GM12878 (cell line): ENCODE results near the gene PRDM2. TPM values are rescaled to one million over a fixed set of nuclear protein-coding genes. Genes with fewer than 3 reads are reported as not detected.

Experiments used
- ATAC-seq: fragments of 200-7000 bp; cut with Tn5 transposase; 3 replicates; pipeline ENCODE4 v1.9.1; 2020; ENCODE audit warnings: mild to moderate bottlenecking, moderate library complexity
- BruUV-seq: library from RNA; stranded (reverse); fragments of 400-500 nt; replicated peaks from 2 replicates; lab custom pipeline; 2021; lab: Mats Ljungman, UMichigan
- CTCF ChIA-PET: fragments of 300-600 bp; sonication (Branson Sonifier 250); formaldehyde crosslinking; extraction: SDS; loops from one replicate; lab custom pipeline; 2021; ENCODE audit warnings: inconsistent platforms; lab: Yijun Ruan, JAX
- POLR2A ChIA-PET: fragments of 350-600 bp; formaldehyde crosslinking; extraction: SDS; loops from one replicate; lab custom pipeline; 2021; ENCODE audit warnings: inconsistent platforms; lab: Charles Lee
- RAD21 ChIA-PET: fragments of 300-600 bp; sonication (Branson Sonifier 250); formaldehyde crosslinking; loops from one replicate; lab custom pipeline; 2023; ENCODE audit warnings: antibody characterized with exemption; ENCODE audit not compliant: unreplicated experiment; lab: Charles Lee
- SMC1A ChIA-PET: fragments of 300-600 bp; sonication (Branson Sonifier 250); formaldehyde crosslinking; loops from one replicate; lab custom pipeline; 2023; ENCODE audit not compliant: unreplicated experiment, uncharacterized antibody; lab: Charles Lee
- DNase-seq: peaks from one replicate; pipeline ENCODE4 v3.0.0-alpha.2; 2011; ENCODE audit warnings: low read depth, low spot score
- FAIRE-seq: peaks from 3 replicates; lab custom pipeline; 2011; peaks lifted over from hg19 to GRCh38; lab: Jason Lieb, UNC
- H2AFZ ChIP-seq: 2 replicates; pipeline ENCODE4 v1.6.0; 2011; ENCODE audit warnings: low read depth, low read length, control low read depth; ENCODE audit not compliant: control insufficient read depth
- H3K27ac ChIP-seq: 2 replicates; pipeline ENCODE4 v1.5.1; 2011; ENCODE audit warnings: control low read depth; ENCODE audit not compliant: control insufficient read depth, insufficient read depth
- H3K27me3 ChIP-seq, 2 experiments: replicated peaks in 1 of 2; 2 replicates each; pipeline versions ENCODE4 v1.6.0 to v1.6.1; 2011; ENCODE audit warnings: low read length in 1 of 2; ENCODE audit not compliant: control insufficient read depth in 2 of 2, insufficient read depth in 2 of 2
- H3K36me3 ChIP-seq, 2 experiments: 2 replicates each; pipeline ENCODE4 v1.5.1; 2011; ENCODE audit warnings: low read length in 1 of 2; ENCODE audit not compliant: control insufficient read depth in 2 of 2, insufficient read depth in 2 of 2
- H3K4me1 ChIP-seq: 2 replicates; pipeline ENCODE4 v1.6.1; 2011; ENCODE audit warnings: mild to moderate bottlenecking, low read length, moderate library complexity, mixed read lengths; ENCODE audit not compliant: control insufficient read depth, insufficient read depth
- H3K4me2 ChIP-seq: 2 replicates; pipeline ENCODE4 v1.6.0; 2011; ENCODE audit warnings: control low read depth; ENCODE audit not compliant: control insufficient read depth, insufficient read depth
- H3K4me3 ChIP-seq: fragments of 200-600 bp; sonication (generic); 2 replicates; pipeline ENCODE4 v1.5.1; 2016
- H3K79me2 ChIP-seq: 2 replicates; pipeline ENCODE4 v1.6.0; 2011; ENCODE audit warnings: low read length; ENCODE audit not compliant: control insufficient read depth, insufficient read depth
- H3K9ac ChIP-seq: 2 replicates; pipeline ENCODE4 v1.8.0; 2011; ENCODE audit warnings: low read length, control low read depth, mixed read lengths; ENCODE audit not compliant: control insufficient read depth, insufficient read depth
- H3K9me3 ChIP-seq: replicated peaks from 3 replicates; pipeline ENCODE4 v1.5.1; 2011; ENCODE audit warnings: mild to moderate bottlenecking, low read length; ENCODE audit not compliant: control insufficient read depth, insufficient read depth
- H4K20me1 ChIP-seq: 2 replicates; pipeline ENCODE4 v1.6.0; 2011; ENCODE audit not compliant: control insufficient read depth, insufficient read depth
- CREM ChIP-seq: IDR thresholded peaks from 2 replicates; pipeline ENCODE4 v1.6.1; 2014; ENCODE audit warnings: antibody characterized with exemption, low read depth
- ETV6 ChIP-seq, 2 experiments: fragments of 450-650 bp in 1 of 2; IDR thresholded peaks in 1 of 2; conservative IDR thresholded peaks in 1 of 2; 2 replicates each; pipeline ENCODE4 v1.6.1; 2014; ENCODE audit warnings: antibody characterized with exemption in 1 of 2, borderline replicate concordance in 1 of 2, low read depth in 1 of 2, mild to moderate bottlenecking in 1 of 2, moderate library complexity in 1 of 2
- FOS ChIP-seq: IDR thresholded peaks from 3 replicates; pipeline ENCODE4 v1.6.1; 2011; ENCODE audit warnings: borderline replicate concordance; ENCODE audit not compliant: insufficient read length; ENCODE audit errors: extremely low read depth
- HDAC2 ChIP-seq: fragments of 200-600 bp; sonication (generic); IDR thresholded peaks from 2 replicates; pipeline ENCODE4 v1.6.1; 2017
- HDAC6 ChIP-seq: fragments of 200-600 bp; sonication (generic); IDR thresholded peaks from one replicate; pipeline ENCODE4 v1.8.0; 2017; ENCODE audit warnings: antibody characterized with exemption; ENCODE audit not compliant: unreplicated experiment
- HDGF ChIP-seq: fragments of 450-650 bp; IDR thresholded peaks from 2 replicates; pipeline ENCODE4 v1.6.1; 2016; ENCODE audit warnings: antibody characterized with exemption
- NFYA ChIP-seq: IDR thresholded peaks from 2 replicates; pipeline ENCODE4 v1.6.1; 2011; ENCODE audit warnings: low read depth, mild to moderate bottlenecking, low read length, improper control_type of control experiment, borderline replicate concordance
- POLR2AphosphoS2 ChIP-seq: IDR thresholded peaks from 2 replicates; pipeline ENCODE4 v1.6.1; 2011; ENCODE audit warnings: low read depth, mild to moderate bottlenecking, low read length, improper control_type of control experiment, moderate library complexity
- SUZ12 ChIP-seq: fragments of 200-600 bp; sonication (generic); IDR thresholded peaks from one replicate; pipeline ENCODE4 v1.6.1; 2018; ENCODE audit warnings: antibody characterized with exemption, mild to moderate bottlenecking; ENCODE audit not compliant: unreplicated experiment
- TAF1 ChIP-seq: IDR thresholded peaks from 2 replicates; pipeline ENCODE4 v1.6.1; 2011; ENCODE audit warnings: mild to moderate bottlenecking, low read depth, low read length, borderline replicate concordance
- TCF12 ChIP-seq: IDR thresholded peaks from 2 replicates; pipeline ENCODE4 v1.6.1; 2011; ENCODE audit warnings: low read depth, mild to moderate bottlenecking, low read length
- WGBS: methylation state at CpG from one replicate; pipeline ENCODE4 v1.1.6; 2016; ENCODE audit warnings: low lambda C conversion rate; ENCODE audit not compliant: insufficient replicate concordance, insufficient coverage; ENCODE audit errors: missing lambda C conversion rate; 5-methylcytosine and 5-hydroxymethylcytosine counted together
- in situ Hi-C: fragments of 300-500 bp; cut with MboI; formaldehyde crosslinking; loops from 9 replicates; pipeline ENCODE4 v1.14.3; 2018; ENCODE audit warnings: mixed read lengths
- intact Hi-C: fragments of 100-400 bp; cut with micrococcal nuclease; formaldehyde crosslinking; loops from one replicate; pipeline ENCODE4 v1.14.2; 2022; ENCODE audit not compliant: unreplicated experiment
- polyA plus RNA-seq, 11 experiments: library from polyadenylated mRNA; depleted of rRNA in 4 of 11; unstranded in 6 of 11; stranded (reverse) in 5 of 11; fragments of >200 nt; fragmentation: Nextera tagmentation in 4 of 11; fragmentation: Illumina TruSeq in 1 of 11; extraction: Ambion mirVana in 4 of 11; extraction: Trizol in 1 of 11; gene quantifications; 1 replicate in 1 of 11; 2 replicates in 10 of 11; pipeline versions ENCODE4 v1.2.1 to v1.2.3, GENCODE V29; 2011 to 2016; ENCODE audit warnings: inconsistent platforms in 2 of 11, missing spikeins in 2 of 11, low read depth in 1 of 11
- total RNA-seq, 4 experiments: library from RNA; depleted of rRNA in 3 of 4; stranded (reverse); fragments of >200 nt in 3 of 4; fragmentation: Illumina TruSeq in 1 of 4; extraction: Trizol in 1 of 4; gene quantifications; 2 replicates each; pipeline versions ENCODE4 v1.2.1 to v1.2.3, GENCODE V29; 2013 to 2021
- TF ChIP-seq, protein P1 (sequence below): IDR thresholded peaks from 2 replicates; pipeline ENCODE4 v1.6.1; 2011; ENCODE audit warnings: low read depth, mild to moderate bottlenecking, low read length, moderate library complexity, borderline replicate concordance; ENCODE audit errors: extremely low read depth
- TF ChIP-seq, protein P2 (sequence below): IDR thresholded peaks from 2 replicates; pipeline ENCODE4 v1.6.1; 2012; ENCODE audit warnings: low read depth, low read length, improper control_type of control experiment

The PRDM2 gene
- total and polyA plus RNA-seq, 10 of the 15 experiments (the other 5 are each of a cell fraction or from before 2014, with no cell fraction given), result 8.4 to 45.1 (median 23.5) TPM

DNA sequence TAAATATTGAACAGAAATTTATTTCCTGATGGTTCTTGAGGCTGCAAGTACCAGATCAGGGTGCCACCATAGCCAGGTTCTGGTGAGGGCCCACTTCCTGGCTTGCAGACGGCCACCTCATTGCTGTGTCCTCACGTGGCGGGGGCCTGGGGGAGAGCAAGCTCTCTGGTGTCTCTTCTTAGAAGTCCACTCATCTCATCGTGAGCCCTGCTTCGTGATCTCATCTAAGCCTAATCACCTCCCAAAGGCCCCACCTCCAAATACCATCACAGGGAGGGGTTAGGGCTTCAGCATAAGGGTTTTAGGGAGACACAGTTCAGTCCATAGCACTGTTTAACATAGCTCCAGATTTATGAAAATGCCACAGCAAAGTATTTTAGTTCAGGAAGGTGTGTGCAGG lies 119.7 kb downstream of the PRDM2 start:
- DNase-seq (no peak), FAIRE-seq (no peak)
- Histone ChIP-seq H3K36me3 (no peaks in the 10 kb centered on the region; a peak in 1 of 4 replicates), H3K27me3 (no peaks in the 10 kb centered on the region), H3K9me3 (no peaks in the 10 kb centered on the region), H3K79me2 (no peaks in the 10 kb centered on the region), H3K9ac (no peak overlapping the region), H2AFZ (no peak overlapping the region), H3K4me2 (no peak overlapping the region), H4K20me1 (no peaks in the 10 kb centered on the region), H3K4me3 (no peak overlapping the region), H3K27ac (no peak overlapping the region)
- ChIA-PET RAD21 (no interaction called here), POLR2A (interaction anchor here (0.6 kb wide), 2 partner anchors 12 to 98 kb away, joined by 3 to 5 read pairs; no protein-coding TSS in a partner anchor), CTCF (no interaction called here), SMC1A (no interaction called here)
- intact Hi-C loops (no loop called here), in situ Hi-C loops (no loop called here)
- 74% methylated on average over 5 of the region's 5 CpGs for WGBS
- TF ChIP-seq POLR2AphosphoS2, result no peak
- TF ChIP-seq HDAC2, result no peak
- no peak for TF ChIP-seq SUZ12
- TF ChIP-seq, protein P1, sequence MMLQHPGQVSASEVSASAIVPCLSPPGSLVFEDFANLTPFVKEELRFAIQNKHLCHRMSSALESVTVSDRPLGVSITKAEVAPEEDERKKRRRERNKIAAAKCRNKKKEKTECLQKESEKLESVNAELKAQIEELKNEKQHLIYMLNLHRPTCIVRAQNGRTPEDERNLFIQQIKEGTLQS, result no peak
- TF ChIP-seq HDAC6, result no peak
- TF ChIP-seq TAF1, result no peak
- TF ChIP-seq CREM, result no peak
- TF ChIP-seq, protein P2, sequence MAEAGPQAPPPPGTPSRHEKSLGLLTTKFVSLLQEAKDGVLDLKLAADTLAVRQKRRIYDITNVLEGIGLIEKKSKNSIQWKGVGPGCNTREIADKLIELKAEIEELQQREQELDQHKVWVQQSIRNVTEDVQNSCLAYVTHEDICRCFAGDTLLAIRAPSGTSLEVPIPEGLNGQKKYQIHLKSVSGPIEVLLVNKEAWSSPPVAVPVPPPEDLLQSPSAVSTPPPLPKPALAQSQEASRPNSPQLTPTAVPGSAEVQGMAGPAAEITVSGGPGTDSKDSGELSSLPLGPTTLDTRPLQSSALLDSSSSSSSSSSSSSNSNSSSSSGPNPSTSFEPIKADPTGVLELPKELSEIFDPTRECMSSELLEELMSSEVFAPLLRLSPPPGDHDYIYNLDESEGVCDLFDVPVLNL, result no peak
- TF ChIP-seq ETV6 (conservative IDR thresholded peaks at IDR 0.05 in 1 of 2, IDR thresholded peaks at IDR 0.05 in 1 of 2; ENCODE audit: borderline replicate concordance in 1 of 2, low read depth in 1 of 2), result no peak
- TF ChIP-seq HDGF, result no peak
- TF ChIP-seq NFYA, result no peak
- TF ChIP-seq TCF12, result no peak
- no peak for TF ChIP-seq FOS
- TF ChIP-seq, all 136 proteins: peak for 0
- no peak for ATAC-seq
- no peaks in the 10 kb centered on the region for H3K4me1 ChIP-seq
- no TSS peak for BruUV-seq
